GM19397 (cell line): ENCODE measurements around the gene COLEC11.

Experiments
- ATAC-seq: cut with Tn5 transposase; IDR thresholded peaks from one replicate; pipeline ENCODE4 v1.9.1; 2021; ENCODE audit warnings: mild to moderate bottlenecking, moderate library complexity; ENCODE audit not compliant: unreplicated experiment

Gene COLEC11

GRCh38 chr2:3637311-3637675 lies 42.4 kb downstream of the COLEC11 start:
- no peak for ATAC-seq

GRCh38 chr2:3637692-3638455 lies 43.0 kb downstream of the COLEC11 start:
- no peak for ATAC-seq

GRCh38 chr2:3638456-3638810 lies 43.5 kb downstream of the COLEC11 start:
- ATAC-seq: no peak

GRCh38 chr2:3639015-3639630 lies 44.2 kb downstream of the COLEC11 start:
- no peak for ATAC-seq

- ATAC-seq: no peak
Observed at GRCh38 chr2:3639653-3640052, 44.7 kb downstream of the COLEC11 start.

- ATAC-seq: no peak
Observed at GRCh38 chr2:3641181-3641580, 46.3 kb downstream of the COLEC11 start.

GRCh38 chr2:3641841-3642421 lies 47.0 kb downstream of the COLEC11 start:
- no peak for ATAC-seq

- no peak for ATAC-seq
Observed at GRCh38 chr2:3642521-3643215, 47.8 kb downstream of the COLEC11 start.

- no peak for ATAC-seq
Observed at GRCh38 chr2:3643371-3644245, 48.7 kb downstream of the COLEC11 start.

GRCh38 chr2:3644246-3644525 lies 49.3 kb downstream of the COLEC11 start:
- no peak for ATAC-seq

- no peak for ATAC-seq
Observed at GRCh38 chr2:3644891-3645605, 50.1 kb downstream of the COLEC11 start.

- no peak for ATAC-seq
Observed at GRCh38 chr2:3645745-3646389, 51.0 kb downstream of the COLEC11 start.

- ATAC-seq: no peak
Observed at GRCh38 chr2:3646446-3646845, 51.5 kb downstream of the COLEC11 start.

GRCh38 chr2:3647246-3647645 lies 52.3 kb downstream of the COLEC11 start:
- no peak for ATAC-seq

- ATAC-seq: no peak
Observed at GRCh38 chr2:3647831-3648651, 53.1 kb downstream of the COLEC11 start.

- ATAC-seq: no peak
Observed at GRCh38 chr2:3648652-3649177, 53.8 kb downstream of the COLEC11 start.

- no peak for ATAC-seq
Observed at GRCh38 chr2:3649581-3649980, 54.7 kb downstream of the COLEC11 start.

GRCh38 chr2:3650140-3650920 lies 55.4 kb downstream of the COLEC11 start:
- no peak for ATAC-seq
